Embryonic facial prominence (tissue), 1 donor: ENCODE results near the gene FAM131C.
"Not testable (repeated sequence)": the region's sequence is repeated elsewhere in the genome, so short reads cannot be mapped to it uniquely, and the experiment has no call there.

Experiments
- DNase-seq: peaks from one replicate; pipeline ENCODE4 v3.0.0-alpha.2; 2016; ENCODE audit errors: extremely low spot score

The FAM131C gene

DNA sequence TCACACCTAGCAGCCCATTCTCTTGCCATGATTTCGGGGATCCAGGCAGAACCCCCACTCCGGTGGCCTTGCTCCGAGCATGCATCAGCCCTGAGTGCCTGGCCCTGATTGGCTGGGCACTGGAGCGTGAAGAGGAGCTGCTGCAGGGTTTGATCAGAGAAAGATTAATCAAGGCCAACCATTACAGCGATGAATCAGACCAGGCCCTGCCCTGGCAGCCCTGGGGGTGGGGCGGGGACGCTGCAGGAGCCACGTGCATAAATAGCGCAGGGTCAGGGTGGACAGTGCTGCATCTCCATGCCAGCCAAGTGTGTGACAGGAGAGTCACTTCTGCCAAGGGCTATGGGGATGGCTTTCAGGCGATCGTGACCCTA is 3.4 kb upstream of the FAM131C start:
- no peak for DNase-seq

DNA sequence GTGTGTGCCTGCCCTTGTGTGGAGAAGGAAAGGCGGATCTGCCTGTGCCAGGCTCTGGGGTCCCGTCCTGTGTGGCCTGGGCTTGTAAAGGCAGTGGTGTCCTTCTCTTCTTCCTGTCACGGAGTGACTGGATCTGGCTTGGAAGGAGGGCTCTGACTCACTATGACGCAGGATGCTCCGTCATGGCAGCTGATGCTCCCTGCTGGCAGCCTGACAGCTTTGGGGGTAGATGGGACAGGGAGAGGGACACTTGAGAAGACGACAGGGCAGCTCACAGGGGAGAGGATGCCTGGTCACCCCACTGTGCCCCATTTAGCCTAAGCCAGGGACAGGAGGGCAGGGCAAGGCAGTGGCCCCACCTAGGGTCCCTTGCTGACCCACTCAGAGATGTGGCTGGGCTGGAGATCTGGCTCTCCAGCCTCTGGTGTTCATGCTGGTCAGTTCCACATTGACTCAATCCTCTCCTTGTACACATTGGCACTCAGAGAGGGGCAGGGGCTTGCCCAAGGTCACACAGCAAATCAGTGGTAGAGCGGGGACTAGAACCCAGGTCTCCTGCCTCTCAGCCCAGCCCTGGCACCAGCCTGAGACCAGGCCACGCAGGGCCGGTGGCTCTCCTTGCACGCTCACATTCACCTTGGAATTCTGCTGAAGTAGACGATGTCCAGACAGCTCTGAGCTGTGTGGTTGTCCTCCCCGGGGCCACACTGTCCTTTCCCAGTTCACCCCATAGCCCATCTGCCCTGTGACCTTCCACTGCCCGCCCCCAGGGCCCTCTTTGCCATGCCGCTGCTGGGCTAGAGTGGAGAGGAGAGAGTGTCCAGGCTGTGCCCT is 2.8 kb upstream of the FAM131C start:
- no peak for DNase-seq

DNA sequence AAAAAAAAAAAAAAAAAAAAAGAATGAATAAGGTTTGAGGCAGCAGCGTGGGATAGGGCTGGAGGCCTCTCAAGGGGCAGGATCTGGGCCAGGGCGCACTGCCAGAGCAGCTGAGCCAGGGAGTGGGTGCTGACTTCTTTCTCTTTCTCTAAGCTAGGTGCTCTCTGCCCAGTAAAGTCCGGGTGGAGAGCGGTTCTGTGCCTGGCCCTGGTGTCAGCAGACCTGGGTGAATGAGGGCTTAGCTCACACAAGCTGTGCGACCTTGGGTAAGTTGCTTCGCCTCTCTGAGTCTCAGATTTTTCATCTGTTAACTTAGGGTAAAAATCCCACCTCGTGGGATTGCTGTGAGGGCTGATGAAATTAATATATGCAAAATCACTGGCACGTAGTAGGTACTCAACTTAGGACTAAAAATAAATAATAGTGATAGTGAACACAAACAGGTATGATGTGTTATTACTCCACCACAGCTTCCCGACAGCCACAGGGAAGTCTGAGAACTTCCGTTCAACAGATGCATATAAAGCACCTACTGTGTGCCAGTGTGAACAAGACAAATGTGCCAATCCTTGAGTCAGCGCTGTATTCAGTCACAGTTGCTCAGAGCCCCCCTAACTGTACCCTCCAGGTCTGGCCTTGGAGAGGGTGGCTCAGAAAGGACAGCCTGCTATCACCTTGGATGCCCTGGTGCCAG is 2.0 kb upstream of the FAM131C start:
- no peak for DNase-seq

DNA sequence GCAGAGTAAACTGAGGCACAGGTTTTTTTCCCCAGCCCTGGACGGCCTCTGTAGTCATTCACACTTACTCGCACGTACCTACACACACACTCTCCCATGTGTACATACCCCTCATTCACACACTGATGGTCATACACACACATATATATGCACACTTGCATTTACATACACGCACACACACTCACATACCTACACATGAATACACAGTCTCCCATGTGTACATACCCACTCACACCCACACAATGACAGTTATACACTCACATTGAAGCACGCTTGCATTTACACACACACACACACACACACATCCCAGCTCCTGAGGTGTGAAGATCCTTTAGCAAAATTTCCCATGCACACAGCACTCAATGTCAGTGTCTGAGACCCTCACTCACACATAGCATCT is 766 bp upstream of the FAM131C start:
- DNase-seq = no peak

DNA sequence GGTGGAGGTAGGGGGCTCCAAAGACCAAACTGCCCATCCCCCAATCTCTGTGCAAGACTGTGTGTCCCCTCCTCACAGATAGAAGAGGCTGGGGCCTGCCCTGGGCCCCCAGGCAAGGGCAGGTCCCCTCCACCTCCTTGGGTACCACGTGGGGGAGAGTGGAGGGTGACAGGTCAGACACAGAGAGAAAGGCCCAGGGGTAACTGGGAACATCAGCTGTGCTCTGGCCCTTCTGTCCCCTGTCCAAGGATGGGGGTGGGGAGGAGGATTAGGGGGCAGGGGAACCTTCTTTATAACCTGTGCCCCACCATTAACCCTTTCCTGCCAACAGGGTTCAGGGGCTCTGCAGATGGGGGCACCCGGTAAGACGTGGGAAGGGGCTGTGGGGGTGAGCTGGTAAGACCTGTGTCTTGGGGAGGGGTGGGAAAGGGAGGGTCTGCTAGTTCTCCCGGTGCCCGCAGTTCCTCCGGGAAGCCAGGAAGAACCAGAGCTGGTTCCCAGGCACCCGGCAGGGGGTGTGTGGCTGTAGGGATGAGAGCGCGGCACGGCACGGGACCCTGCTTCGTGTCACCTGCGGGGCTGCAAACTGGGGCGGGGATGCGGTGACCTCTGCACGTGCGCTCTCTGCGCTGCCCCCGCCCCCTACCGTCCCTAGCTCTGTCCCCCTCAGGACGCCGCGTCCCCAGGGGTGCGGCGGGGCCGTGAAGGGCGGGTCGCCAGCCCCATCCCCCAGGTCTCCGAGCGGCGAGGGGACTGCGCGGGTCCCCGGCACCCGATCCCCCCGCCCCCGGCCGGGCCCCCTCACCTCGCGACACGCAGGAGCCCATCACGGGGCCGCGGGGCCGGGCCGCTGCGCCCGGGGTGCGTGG is 601 bp downstream of the FAM131C start:
- no peak for DNase-seq

DNA sequence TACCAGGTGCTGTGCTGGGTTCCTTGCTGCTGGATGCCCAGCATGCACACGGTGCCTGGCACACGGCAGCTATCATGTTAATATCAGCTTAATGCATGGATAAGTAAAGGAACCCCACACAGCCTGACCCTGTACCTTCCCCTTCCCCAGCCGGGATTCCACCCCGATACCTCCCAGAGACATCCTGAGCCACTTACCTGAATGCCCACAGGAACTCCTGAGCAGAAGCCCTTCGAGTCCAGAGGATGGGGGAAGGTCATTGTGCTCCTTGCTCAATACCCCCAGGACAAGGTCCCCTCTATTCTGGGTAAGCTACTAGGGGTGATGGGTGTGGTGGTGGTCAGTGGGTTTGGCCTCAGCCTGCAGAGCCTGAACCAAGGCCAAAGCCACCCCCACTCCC is 1.4 kb downstream of the FAM131C start:
- DNase-seq = no peak

DNA sequence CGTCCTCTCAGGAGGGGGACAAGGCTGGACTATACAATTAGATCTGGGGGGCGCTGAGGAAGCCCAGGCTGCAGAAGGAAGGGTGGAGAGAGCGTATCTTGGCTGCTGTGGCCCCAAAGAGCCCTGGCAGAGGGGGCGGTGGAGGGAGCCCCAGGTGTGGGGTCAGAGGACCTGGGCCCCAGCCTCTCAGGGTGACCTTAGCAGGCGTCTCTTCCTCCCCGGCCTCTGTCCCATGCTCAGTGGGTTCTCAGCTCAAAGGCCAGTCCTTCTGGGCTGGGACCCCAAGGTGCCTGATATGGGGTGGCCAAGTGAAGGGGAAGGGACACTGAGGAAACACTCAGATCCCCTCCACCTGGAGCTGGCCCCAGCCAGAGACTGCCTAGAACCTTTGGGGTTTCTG is 1.8 kb downstream of the FAM131C start:
- no peak for DNase-seq

DNA sequence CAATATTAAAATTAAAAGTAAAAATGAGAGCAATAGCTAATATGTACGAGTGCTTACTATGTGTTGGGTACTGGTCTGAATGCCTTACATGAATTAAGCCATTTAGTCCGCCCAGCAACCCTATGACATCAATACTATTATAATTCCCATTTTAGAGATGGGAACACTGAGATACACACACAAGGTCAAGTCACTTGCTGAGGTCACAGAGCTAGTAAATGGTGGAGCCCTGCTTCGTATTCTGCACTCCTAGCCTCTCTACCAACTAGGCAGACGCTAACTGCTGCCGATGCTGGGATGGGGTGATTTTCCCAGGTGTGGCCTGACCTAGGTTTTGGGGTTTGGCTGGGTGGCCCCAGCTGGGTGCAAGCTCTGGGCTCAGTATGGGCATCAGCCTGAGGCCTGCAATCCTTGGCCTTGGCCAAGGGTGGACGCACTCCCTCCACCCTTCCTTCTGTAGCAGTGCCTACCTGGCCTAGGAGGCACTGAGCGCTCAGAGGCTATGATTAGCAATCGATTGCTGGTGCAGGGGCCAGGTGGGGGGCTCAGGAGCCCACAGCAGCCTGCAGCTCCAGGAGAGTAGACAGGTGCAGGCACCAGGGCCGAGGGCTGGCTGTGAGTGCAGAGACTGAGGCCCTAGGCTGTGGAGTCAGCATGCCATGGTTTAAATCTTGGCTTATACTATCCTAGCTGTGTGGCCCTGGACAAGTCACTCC is 2.7 kb downstream of the FAM131C start:
- no peak for DNase-seq

DNA sequence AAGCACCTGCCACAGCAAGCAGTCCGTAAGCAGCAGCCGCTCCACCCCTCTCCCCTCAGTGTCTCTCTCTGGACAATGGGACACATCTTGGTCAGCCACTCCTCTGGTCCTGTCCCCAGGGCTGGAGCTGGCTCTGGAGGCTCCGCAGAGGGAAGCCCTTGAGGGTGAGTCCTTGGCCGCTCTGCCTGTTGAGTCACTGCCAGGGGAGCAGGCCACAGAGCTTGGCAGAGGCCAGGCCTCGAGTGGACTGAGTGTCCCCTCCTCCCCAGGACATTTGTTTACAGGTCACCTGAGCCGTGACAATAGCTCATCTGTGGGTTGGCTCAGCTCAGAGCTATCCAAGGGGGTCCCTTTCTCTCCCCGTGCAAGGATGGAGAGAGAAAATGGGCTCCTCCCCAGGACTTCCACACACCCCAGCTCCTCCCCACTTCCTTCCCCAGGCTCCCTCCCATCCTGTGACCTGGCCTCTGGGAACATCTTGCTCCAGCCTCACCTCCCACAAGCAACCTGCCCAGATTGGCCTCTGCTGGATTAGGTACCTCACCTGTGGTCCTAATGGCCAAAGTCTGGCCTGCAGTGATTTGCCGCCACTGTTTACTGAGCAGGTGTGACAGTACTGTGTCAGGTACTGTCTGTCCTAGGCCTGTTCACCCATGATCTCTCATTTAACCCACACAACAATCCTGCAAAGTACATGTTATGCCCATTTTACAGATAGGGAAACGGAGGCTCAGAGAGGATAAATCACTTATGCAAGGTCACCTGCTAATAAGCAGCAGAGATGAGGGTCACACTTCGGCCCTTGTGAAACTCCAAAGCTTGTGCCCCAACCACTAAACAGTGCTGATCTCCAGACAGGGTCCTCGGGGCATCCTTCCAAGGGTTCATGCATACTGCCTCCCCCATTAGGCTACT is 4.8 kb downstream of the FAM131C start:
- no peak for DNase-seq

DNA sequence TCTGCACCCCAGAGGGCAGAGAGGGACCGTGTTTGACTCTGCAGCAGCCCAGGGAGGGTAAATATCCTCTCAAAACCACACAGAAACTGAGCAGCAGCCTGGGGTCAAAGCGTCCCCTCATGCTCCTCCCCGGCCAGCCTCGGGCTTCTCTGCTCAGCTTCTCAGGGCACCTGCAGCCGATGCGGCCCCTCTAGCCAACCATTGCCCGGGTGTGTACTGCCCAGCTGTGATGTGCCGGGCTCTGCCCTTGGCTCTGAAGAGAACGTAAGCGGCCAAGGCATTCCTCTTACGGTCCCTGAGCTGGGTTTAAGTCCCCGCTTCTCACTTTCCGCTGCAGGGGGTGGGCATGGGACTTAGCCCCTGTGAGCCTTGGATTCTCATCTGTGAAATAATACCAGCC is 5.5 kb downstream of the FAM131C start:
- no peak for DNase-seq

DNA sequence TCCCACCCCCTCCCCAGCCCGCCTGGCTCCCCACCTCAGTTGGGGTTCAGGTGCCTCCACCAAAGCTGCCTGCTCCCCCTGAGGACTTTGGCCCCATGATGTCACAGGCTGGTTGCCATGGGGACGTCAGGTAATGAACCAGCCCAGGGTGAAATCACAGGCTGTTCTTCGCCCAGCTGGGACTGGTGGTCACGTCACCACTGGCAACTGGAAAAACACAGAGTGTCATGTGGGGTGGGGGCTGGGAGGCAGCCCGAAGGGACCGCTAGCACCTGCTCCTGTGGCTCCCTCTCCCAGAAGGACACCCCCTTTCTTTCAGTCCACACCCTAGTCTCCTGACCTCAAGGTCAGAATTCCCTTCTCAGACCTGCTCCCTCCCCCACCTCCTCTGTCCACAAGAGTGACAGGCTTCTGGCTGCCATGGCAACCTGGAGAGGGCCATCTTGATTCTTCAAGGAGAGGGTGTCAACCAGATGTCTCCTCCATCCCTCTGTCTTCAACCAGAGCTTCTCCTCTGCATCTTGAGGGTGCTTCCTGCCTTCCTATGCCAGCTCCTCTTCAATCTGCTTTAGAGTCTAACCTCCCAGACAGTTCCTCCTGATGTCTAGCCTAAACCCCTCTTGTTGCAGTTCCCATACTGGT is 6.2 kb downstream of the FAM131C start:
- no peak for DNase-seq

DNA sequence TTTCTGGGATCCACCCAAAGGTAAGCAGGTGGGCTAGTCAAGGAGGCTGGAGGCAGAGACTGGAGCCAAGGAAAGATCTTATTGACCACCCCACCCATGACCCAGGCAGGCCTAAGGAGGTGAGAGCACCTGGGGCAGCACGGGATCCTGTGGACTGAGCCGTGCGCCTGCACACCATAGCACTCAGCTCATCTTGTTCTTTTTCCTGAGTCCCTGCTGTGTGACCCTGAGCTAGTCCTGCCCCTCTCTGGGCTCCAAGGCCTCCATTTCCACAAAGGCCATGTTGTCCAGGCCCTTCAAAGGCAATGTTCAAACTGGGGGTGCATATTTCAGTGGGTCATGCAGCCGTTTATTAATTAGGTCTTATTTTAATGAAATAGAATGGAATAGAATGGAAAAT is 7.2 kb downstream of the FAM131C start:
- DNase-seq = no peak

DNA sequence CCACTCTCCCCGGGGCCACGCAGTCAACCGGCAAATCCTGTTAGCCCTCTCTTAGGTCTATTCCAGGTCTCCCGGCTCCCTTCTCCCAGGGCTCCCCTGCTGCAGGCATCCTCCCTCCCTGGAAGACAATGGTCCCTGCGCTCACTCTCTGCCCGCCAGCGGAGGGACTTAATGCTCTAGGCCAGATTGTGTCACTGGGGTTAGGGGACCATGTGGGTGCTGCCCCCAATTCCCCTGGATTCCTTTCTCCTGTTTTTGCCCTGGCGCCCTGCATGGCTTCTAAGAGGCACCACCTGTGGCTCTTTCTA is 8.2 kb downstream of the FAM131C start:
- DNase-seq = no peak

DNA sequence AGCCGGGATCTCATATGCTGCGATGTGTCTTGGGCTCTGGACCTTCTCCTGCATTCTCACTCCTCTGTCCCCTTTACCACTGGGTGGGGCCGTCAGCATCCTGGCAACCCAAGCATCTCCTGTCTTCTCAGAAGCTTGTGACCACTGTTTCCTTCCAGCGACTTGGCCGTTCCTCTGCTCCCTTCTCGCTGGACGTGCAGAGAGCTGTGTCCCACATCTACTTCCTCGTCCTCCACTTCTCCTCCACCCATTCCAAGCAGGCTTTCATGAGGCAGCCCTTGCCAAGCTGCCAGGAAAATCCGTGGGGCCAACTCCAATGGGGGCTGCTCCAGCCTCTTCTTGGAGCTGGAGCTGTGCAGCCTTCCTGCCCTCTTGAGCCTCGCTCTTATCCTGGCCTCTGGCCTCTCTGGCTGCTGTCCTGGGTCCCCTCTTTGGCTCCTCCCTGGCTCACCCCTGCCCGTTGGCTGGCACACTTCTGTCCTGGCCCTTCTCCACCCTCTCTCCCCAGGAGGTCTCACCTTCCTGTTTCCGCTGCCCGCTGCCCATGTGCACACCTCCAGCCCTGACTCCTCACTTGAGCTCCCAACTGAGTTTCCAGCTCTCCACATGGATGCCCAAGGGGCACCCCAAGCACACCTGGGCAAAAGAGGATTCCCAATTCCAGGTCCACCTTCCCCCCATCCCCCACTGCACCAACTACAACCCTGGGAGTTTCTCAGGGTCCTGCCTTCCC is 8.7 kb downstream of the FAM131C start:
- DNase-seq = no peak

DNA sequence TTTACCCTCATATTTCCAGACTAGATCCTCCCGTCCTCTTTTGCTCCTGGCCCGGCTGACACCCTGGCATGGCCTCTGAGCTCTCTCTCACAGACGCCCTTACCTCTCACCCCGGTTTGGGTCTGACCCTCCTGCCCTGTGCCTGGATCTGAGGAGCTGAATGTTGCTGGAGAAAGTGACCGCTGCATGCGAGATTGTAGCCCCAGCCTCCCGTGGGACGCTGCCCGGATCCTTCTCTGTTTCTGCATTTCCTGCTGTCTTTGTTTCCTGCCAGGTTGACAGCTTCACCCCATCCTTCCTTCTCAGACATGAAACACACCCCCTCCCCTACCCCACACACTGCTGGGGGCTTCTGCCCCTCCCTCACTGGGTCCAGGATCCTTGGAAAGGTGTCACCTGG is 9.5 kb downstream of the FAM131C start:
- DNase-seq = no peak

DNA sequence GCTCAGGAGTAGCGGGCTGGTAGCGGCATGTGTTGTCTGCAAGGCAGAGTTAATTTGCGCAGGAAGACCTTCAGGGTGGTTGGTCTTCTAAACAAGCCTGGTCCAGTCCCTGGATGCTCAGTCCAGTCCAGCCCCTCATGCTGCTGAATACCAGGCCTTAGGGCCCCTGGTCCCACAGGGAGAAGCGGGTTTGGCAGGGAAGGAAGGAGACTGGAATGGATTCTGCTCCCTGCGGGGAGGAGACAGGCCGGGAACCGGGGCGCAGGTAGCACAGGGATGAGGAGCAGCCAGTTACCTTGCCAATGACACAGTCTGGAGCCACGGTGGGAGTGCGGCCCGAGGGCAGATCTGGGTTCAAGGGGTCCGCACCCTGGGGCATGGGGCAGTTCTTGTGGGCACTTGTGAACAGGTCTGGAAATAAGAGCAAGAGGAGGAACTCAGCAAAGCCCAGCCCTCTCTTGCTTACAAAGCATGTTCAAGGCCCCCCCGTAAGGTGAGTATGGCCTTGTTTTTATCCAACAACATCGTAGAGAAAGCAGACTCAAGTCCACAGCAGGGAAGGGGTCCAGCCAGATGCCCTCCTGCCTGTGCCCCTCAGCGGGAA is 10.1 kb downstream of the FAM131C start:
- DNase-seq = no peak

DNA sequence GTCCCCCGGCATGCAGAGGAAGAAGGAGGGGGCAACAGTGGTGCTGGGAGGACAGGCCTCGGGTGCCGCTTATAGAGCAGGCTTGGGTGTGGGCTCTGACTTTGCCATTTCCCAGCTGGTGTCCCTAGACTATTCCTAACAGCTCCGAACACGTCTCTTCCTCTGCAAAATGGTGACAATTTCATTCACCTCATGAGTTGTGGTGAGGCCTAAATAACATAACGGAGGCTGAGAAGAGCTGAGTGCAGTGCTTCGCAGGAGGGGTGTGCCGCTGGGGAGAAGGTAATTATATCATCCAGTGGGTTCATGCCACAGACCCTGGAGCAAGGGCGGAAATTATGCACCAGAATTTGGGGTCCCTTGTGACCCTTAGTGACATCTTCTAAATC is 10.8 kb downstream of the FAM131C start:
- not testable (repeated sequence) for DNase-seq

DNA sequence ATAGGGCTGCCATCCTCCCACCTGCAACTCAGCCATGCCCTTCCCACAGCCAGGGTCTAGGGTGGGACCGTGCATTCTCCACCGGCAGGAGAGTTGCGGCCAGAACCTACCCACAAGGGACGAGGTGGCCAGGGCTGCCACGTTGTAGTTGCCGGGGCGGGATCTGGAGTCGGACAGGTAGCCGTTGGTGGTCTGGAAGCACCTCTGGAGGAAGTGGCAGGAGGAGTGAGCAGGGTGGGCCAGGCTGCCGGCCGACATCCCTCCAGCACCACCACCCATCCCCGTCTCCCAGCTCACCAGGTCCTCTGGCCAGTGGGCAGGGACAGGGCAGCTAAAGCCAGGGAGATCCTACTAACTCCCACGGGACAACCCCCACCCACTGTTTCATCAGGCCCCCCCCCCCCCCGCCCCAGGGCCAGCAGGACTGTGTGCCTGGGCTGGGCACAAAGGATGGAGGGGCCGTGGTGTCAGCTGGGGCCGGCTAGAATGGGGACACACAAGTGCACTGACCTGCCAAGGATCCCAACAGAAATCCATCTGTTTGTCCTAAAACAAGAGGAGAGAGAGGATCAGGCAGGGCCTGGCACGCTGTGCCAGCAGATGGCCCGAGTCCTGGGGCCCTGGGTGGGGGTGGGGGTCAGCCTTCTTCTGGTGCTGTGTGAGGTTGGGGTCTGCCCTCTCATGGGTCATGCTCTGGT is 11.3 kb downstream of the FAM131C start:
- not testable (repeated sequence) for DNase-seq

DNA sequence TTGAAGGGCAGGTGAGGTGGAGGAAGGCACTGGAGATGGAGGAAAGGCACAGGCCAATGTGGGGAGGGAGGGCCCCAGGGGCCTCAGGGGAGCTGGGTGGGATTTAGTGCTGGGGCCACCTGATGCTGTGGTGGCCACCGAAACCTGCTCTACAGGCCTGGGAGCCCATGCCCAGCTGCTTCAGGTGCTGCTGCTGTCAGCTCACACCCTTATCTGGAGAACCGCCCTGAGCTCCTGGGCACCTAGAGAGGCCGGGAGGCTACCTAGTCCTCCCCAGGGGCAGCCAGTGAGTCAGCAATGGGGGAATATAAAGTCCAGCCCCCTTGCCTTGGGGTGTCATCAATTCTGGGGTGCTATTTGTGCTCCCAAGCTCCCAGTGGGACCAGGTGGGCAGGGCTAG is 12.2 kb downstream of the FAM131C start:
- DNase-seq = no peak
